ENCODE data around the gene BANK1.

BANK1 gene

GRCh38 chr4:101846550-101846949, 56.0 kb downstream of the BANK1 start:
- no peak for TF ChIP-seq PATZ1 (CRISPR knock-in tag; IDR thresholded peaks at IDR 0.05; ENCODE audit: borderline replicate concordance)
- ATAC-seq: no peak

- TF ChIP-seq BACH2 (CRISPR knock-in tag; IDR thresholded peaks at IDR 0.05; ENCODE audit: borderline replicate concordance): no peak
- TF ChIP-seq OSR1 (CRISPR knock-in tag; IDR thresholded peaks at IDR 0.05): no peak
- TF ChIP-seq GLIS3 (CRISPR knock-in tag; IDR thresholded peaks at IDR 0.05): no peak
- TF ChIP-seq PPARA (CRISPR knock-in tag; IDR thresholded peaks at IDR 0.05; ENCODE audit: borderline replicate concordance): no peak
- TF ChIP-seq ESRRG (CRISPR knock-in tag; IDR thresholded peaks at IDR 0.05): no peak
- no peak for TF ChIP-seq ZNF8 (CRISPR knock-in tag; IDR thresholded peaks at IDR 0.05)
- no peak for TF ChIP-seq PATZ1 (CRISPR knock-in tag; IDR thresholded peaks at IDR 0.05; ENCODE audit: borderline replicate concordance)
- no peak for TF ChIP-seq ZFP30 (CRISPR knock-in tag; IDR thresholded peaks at IDR 0.05)
- no peak for TF ChIP-seq TSHZ2 (CRISPR knock-in tag; IDR thresholded peaks at IDR 0.05)
- no peak for TF ChIP-seq ARNTL (CRISPR knock-in tag; IDR thresholded peaks at IDR 0.05; ENCODE audit: borderline replicate concordance, low read depth)
- no peak for TF ChIP-seq CSRNP3 (CRISPR knock-in tag; IDR thresholded peaks at IDR 0.05)
- TF ChIP-seq ZC3H10 (CRISPR knock-in tag; IDR thresholded peaks at IDR 0.05): no peak
- TF ChIP-seq CREB5 (CRISPR knock-in tag; IDR thresholded peaks at IDR 0.05; ENCODE audit: low read depth): no peak
- no peak for ATAC-seq
Measured at GRCh38 chr4:101850698-101851097, 60.2 kb downstream of the BANK1 start.

GRCh38 chr4:101851672-101852071, 61.1 kb downstream of the BANK1 start:
- TF ChIP-seq ZFP3 (CRISPR knock-in tag; IDR thresholded peaks at IDR 0.05) (no peak), ARNTL (CRISPR knock-in tag; IDR thresholded peaks at IDR 0.05; ENCODE audit: borderline replicate concordance, low read depth) (no peak), RARB (CRISPR knock-in tag; IDR thresholded peaks at IDR 0.05) (no peak)
- ATAC-seq: no peak

- no peak for ATAC-seq
- no peak for TF ChIP-seq OSR1 (CRISPR knock-in tag; IDR thresholded peaks at IDR 0.05)
- TF ChIP-seq ESRRG (CRISPR knock-in tag; IDR thresholded peaks at IDR 0.05): no peak
- no peak for TF ChIP-seq TCF4 (CRISPR knock-in tag; IDR thresholded peaks at IDR 0.05; ENCODE audit: borderline replicate concordance)
- TF ChIP-seq GLIS3 (CRISPR knock-in tag; IDR thresholded peaks at IDR 0.05): no peak
- TF ChIP-seq TOX (CRISPR knock-in tag; IDR thresholded peaks at IDR 0.05; ENCODE audit: borderline replicate concordance): no peak
- no peak for TF ChIP-seq CREB5 (CRISPR knock-in tag; IDR thresholded peaks at IDR 0.05; ENCODE audit: low read depth)
- no peak for TF ChIP-seq CSRNP3 (CRISPR knock-in tag; IDR thresholded peaks at IDR 0.05)
- no peak for TF ChIP-seq PPARA (CRISPR knock-in tag; IDR thresholded peaks at IDR 0.05; ENCODE audit: borderline replicate concordance)
- no peak for TF ChIP-seq SNAI2 (CRISPR knock-in tag; IDR thresholded peaks at IDR 0.05)
- TF ChIP-seq ZFP30 (CRISPR knock-in tag; IDR thresholded peaks at IDR 0.05): no peak
- no peak for TF ChIP-seq POU6F1 (CRISPR knock-in tag; IDR thresholded peaks at IDR 0.05; ENCODE audit: borderline replicate concordance, low read depth)
- no peak for TF ChIP-seq ZC3H10 (CRISPR knock-in tag; IDR thresholded peaks at IDR 0.05)
- TF ChIP-seq ARNTL (CRISPR knock-in tag; IDR thresholded peaks at IDR 0.05; ENCODE audit: borderline replicate concordance, low read depth): no peak
Measured at GRCh38 chr4:101853028-101853427, 62.5 kb downstream of the BANK1 start.
